ENCODE results near the gene SLC35A3. TPM values are rescaled to one million over a fixed set of nuclear protein-coding genes. Genes with fewer than 3 reads are reported as not detected.
"Not testable (repeated sequence)": the region's sequence is repeated elsewhere in the genome, so short reads cannot be mapped to it uniquely, and the experiment has no call there.

Gene SLC35A3
- total and polyA plus RNA-seq, 12 donors: 5.2 to 25.9 (median 17.5) TPM

GRCh38 chr1:99970713-99971255, 988 bp downstream of the SLC35A3 start:
- H3K27ac ChIP-seq: peak overlapping the region in 3 of 5 donors; percentile 60 to 77 (median 65)
- WGBS, 4 donors: 56 to 62% (median 58%) methylated on average over 7 of the region's 7 CpGs
- peak overlapping the region in 2 of 4 donors; percentile 79 to 83 for H3K4me3 ChIP-seq
- H3K36me3 ChIP-seq (replicated peaks in 1 of 2): peaks cover 0 to 2% of the 10 kb centered on the region in 2 donors
- DNase-seq: peak in 1 of 7 donors; percentile 7
- TF ChIP-seq POLR2A (IDR thresholded peaks at IDR 0.05) (no peak), CTCF (IDR thresholded peaks at IDR 0.05) (no peak)
- no peaks in the 10 kb centered on the region for H3K27me3 ChIP-seq
- H3K4me1 ChIP-seq (replicated peaks in 1 of 2): peaks cover 0 to 7% of the 10 kb centered on the region in 2 donors
- H3K9me3 ChIP-seq (replicated peaks in 1 of 3): no peaks in the 10 kb centered on the region
- intact Hi-C loops (cut with DNase I): no loop called here

- 94 to 96% (median 95%) methylated on average over 7 of the region's 7 CpGs for WGBS, 4 donors
- intact Hi-C loops (cut with DNase I); H3K27me3 ChIP-seq; H3K27ac ChIP-seq; H3K4me1 ChIP-seq (replicated peaks in 1 of 2); H3K4me3 ChIP-seq; H3K36me3 ChIP-seq (replicated peaks in 1 of 2); DNase-seq; H3K9me3 ChIP-seq (replicated peaks in 1 of 3): not testable (repeated sequence)
Measured at GRCh38 chr1:99972066-99972465, 2.3 kb downstream of the SLC35A3 start.

- Histone ChIP-seq H3K9me3 (replicated peaks in 1 of 3) (no peaks in the 10 kb centered on the region), H3K4me3 (no peak overlapping the region), H3K27me3 (no peaks in the 10 kb centered on the region), H3K36me3 (replicated peaks in 1 of 2) (peaks cover 0 to 2% of the 10 kb centered on the region in 2 donors), H3K4me1 (replicated peaks in 1 of 2) (peaks cover 0 to 6% of the 10 kb centered on the region in 2 donors), H3K27ac (no peak overlapping the region)
- no peak for DNase-seq
- intact Hi-C loops (cut with DNase I): no loop called here
- TF ChIP-seq CTCF (IDR thresholded peaks at IDR 0.05) (no peak), POLR2A (IDR thresholded peaks at IDR 0.05) (no peak)
- WGBS, 4 donors: 92 to 95% (median 93%) methylated on average over 3 of the region's 3 CpGs
Measured at GRCh38 chr1:99975529-99975928, 5.7 kb downstream of the SLC35A3 start.

GRCh38 chr1:99977326-99977725, 7.5 kb downstream of the SLC35A3 start:
- not testable (repeated sequence) for H3K36me3 ChIP-seq (replicated peaks in 1 of 2); H3K27ac ChIP-seq
- WGBS, 4 donors: 88 to 95% (median 93%) methylated on average over 11 to 12 of the region's 12 CpGs

GRCh38 chr1:99978218-99978617, 8.4 kb downstream of the SLC35A3 start:
- no peak for DNase-seq
- peaks cover 0 to 2% of the 10 kb centered on the region in 2 donors for H3K36me3 ChIP-seq (replicated peaks in 1 of 2)
- intact Hi-C loops (cut with DNase I): no loop called here
- H3K27me3 ChIP-seq: no peaks in the 10 kb centered on the region
- WGBS, 4 donors: 94 to 97% (median 96%) methylated on average over 2 of the region's 2 CpGs
- no peak for TF ChIP-seq POLR2A (IDR thresholded peaks at IDR 0.05)
- no peak for TF ChIP-seq CTCF (IDR thresholded peaks at IDR 0.05)
- H3K27ac ChIP-seq: no peak overlapping the region
- H3K4me3 ChIP-seq: no peak overlapping the region
- H3K9me3 ChIP-seq (replicated peaks in 1 of 3): no peaks in the 10 kb centered on the region
- H3K4me1 ChIP-seq (replicated peaks in 1 of 2): no peaks in the 10 kb centered on the region

More at GRCh38 chr1:99977326-99977725, 7.5 kb downstream of the SLC35A3 start:
- intact Hi-C loops (cut with DNase I); H3K27me3 ChIP-seq; H3K4me1 ChIP-seq (replicated peaks in 1 of 2); H3K4me3 ChIP-seq; DNase-seq; H3K9me3 ChIP-seq (replicated peaks in 1 of 3): not testable (repeated sequence)

Measured in adrenal gland (tissue), 12 donors.